ENCODE measurements around the gene XRCC1.
A peak's percentile ranks its signal among the peaks of the same experiment; 100 is the strongest.

XRCC1 gene

DNA sequence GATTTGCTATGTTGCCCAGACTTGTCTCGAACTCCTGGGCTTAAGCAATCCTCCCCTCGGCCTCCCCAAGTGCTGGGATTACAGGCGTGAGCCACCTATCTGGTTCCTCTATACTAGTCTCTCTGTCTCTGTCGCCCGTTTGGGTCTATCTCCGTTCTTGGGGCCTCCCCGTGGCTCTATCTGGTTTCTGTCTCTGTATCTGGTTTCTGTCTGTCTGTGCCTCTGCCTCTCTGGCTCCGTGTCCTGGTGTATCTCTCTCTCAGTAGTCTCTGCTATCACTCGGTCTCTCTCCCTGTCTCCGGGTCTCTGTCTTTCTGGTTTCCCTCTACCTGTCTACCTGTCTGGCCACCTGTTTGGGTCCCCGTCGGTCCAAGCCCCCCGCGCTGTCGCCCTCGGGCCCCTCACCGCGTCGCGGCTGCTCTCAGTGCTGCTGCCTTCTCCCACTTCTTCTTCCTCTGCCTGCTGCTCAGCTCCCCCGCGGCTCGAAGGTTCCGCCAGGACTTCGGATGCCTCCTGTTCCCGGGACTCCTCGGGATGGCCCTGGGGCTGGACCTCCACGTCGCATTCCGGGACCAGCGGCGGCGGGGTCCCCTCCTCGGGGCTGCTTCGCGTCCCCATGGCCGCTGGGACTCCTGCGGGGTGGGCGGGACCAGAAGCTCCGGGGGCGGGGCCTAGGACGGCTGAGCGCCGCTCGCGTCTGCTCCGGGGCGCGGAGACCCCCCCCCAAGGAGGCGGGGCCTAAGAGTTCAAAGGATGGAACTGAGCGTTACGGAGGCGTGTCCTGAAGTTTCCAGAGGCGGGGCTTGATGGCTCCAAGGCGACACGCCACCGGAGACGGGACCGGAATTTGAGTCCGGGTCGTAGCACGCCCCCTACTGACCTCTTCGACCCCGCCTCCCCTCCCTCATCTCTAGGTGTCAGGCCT, 71.6 kb downstream of the XRCC1 start (continued):
- TF ChIP-seq OVOL3 (tag by site-specific recombination; IDR thresholded peaks at IDR 0.05) (no peak), ZNF473 (tag by site-specific recombination; IDR thresholded peaks at IDR 0.05) (no peak), ZNF138 (tag by site-specific recombination; IDR thresholded peaks at IDR 0.05; ENCODE audit: borderline replicate concordance) (no peak), ZNF76 (tag by site-specific recombination; IDR thresholded peaks at IDR 0.05; ENCODE audit: borderline replicate concordance, low read depth) (peak; percentile 60; the same call in 1 of the 2 replicates), ZNF155 (tag by site-specific recombination; IDR thresholded peaks at IDR 0.05) (no peak), ZNF184 (tag by site-specific recombination; IDR thresholded peaks at IDR 0.05) (no peak), ZNF529 (tag by site-specific recombination; IDR thresholded peaks at IDR 0.05; ENCODE audit: insufficient replicate concordance) (no peak), ZNF311 (tag by site-specific recombination; IDR thresholded peaks at IDR 0.05; ENCODE audit: borderline replicate concordance) (no peak), ZNF239 (tag by site-specific recombination; IDR thresholded peaks at IDR 0.05) (peak; percentile 65), ZNF157 (tag by site-specific recombination; IDR thresholded peaks at IDR 0.05) (no peak), KLF8 (tag by site-specific recombination; IDR thresholded peaks at IDR 0.05) (peak; percentile 43; the same call in 1 of the 2 replicates), ZSCAN23 (tag by site-specific recombination; IDR thresholded peaks at IDR 0.05) (no peak), ZNF785 (tag by site-specific recombination; IDR thresholded peaks at IDR 0.05) (no peak; the same call in 1 of the 2 replicates), GLI4 (tag by site-specific recombination; IDR thresholded peaks at IDR 0.05) (no peak), ZNF701 (tag by site-specific recombination; IDR thresholded peaks at IDR 0.05) (no peak), RBAK (tag by site-specific recombination; IDR thresholded peaks at IDR 0.05) (no peak), IKZF3 (tag by site-specific recombination; IDR thresholded peaks at IDR 0.05) (peak; percentile 56; the same call in 1 of the 2 replicates), SP3 (tag by site-specific recombination; IDR thresholded peaks at IDR 0.05) (peak; percentile 97), BCL11B (tag by site-specific recombination; IDR thresholded peaks at IDR 0.05; ENCODE audit: low read depth) (no peak; the same call in 1 of the 2 replicates), YY2 (tag by site-specific recombination; IDR thresholded peaks at IDR 0.05) (0 out of 2 replicates have a peak, but pooled peaks have one; percentile 61), ZNF174 (tag by site-specific recombination; IDR thresholded peaks at IDR 0.05) (no peak), ZNF777 (tag by site-specific recombination; IDR thresholded peaks at IDR 0.05; ENCODE audit: borderline replicate concordance) (peak; percentile 100)
- TF ChIP-seq, protein P1, sequence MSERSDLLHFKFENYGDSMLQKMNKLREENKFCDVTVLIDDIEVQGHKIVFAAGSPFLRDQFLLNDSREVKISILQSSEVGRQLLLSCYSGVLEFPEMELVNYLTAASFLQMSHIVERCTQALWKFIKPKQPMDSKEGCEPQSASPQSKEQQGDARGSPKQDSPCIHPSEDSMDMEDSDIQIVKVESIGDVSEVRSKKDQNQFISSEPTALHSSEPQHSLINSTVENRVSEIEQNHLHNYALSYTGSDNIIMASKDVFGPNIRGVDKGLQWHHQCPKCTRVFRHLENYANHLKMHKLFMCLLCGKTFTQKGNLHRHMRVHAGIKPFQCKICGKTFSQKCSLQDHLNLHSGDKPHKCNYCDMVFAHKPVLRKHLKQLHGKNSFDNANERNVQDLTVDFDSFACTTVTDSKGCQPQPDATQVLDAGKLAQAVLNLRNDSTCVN (tag by site-specific recombination; optimal IDR thresholded peaks at IDR 0.05), result no peak
- TF ChIP-seq, protein P2, sequence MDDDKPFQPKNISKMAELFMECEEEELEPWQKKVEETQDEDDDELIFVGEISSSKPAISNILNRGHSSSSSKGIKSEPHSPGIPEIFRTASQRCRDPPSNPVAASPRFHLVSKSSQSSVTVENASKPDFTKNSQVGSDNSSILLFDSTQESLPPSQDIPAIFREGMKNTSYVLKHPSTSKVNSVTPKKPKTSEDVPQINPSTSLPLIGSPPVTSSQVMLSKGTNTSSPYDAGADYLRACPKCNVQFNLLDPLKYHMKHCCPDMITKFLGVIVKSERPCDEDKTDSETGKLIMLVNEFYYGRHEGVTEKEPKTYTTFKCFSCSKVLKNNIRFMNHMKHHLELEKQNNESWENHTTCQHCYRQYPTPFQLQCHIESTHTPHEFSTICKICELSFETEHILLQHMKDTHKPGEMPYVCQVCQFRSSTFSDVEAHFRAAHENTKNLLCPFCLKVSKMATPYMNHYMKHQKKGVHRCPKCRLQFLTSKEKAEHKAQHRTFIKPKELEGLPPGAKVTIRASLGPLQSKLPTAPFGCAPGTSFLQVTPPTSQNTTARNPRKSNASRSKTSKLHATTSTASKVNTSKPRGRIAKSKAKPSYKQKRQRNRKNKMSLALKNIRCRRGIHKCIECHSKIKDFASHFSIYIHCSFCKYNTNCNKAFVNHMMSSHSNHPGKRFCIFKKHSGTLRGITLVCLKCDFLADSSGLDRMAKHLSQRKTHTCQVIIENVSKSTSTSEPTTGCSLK (tag by site-specific recombination; IDR thresholded peaks at IDR 0.05), result no peak
- TF ChIP-seq, protein P3, sequence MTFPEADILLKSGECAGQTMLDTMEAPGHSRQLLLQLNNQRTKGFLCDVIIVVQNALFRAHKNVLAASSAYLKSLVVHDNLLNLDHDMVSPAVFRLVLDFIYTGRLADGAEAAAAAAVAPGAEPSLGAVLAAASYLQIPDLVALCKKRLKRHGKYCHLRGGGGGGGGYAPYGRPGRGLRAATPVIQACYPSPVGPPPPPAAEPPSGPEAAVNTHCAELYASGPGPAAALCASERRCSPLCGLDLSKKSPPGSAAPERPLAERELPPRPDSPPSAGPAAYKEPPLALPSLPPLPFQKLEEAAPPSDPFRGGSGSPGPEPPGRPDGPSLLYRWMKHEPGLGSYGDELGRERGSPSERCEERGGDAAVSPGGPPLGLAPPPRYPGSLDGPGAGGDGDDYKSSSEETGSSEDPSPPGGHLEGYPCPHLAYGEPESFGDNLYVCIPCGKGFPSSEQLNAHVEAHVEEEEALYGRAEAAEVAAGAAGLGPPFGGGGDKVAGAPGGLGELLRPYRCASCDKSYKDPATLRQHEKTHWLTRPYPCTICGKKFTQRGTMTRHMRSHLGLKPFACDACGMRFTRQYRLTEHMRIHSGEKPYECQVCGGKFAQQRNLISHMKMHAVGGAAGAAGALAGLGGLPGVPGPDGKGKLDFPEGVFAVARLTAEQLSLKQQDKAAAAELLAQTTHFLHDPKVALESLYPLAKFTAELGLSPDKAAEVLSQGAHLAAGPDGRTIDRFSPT (tag by site-specific recombination; IDR thresholded peaks at IDR 0.05), result no peak
- TF ChIP-seq, protein P4, sequence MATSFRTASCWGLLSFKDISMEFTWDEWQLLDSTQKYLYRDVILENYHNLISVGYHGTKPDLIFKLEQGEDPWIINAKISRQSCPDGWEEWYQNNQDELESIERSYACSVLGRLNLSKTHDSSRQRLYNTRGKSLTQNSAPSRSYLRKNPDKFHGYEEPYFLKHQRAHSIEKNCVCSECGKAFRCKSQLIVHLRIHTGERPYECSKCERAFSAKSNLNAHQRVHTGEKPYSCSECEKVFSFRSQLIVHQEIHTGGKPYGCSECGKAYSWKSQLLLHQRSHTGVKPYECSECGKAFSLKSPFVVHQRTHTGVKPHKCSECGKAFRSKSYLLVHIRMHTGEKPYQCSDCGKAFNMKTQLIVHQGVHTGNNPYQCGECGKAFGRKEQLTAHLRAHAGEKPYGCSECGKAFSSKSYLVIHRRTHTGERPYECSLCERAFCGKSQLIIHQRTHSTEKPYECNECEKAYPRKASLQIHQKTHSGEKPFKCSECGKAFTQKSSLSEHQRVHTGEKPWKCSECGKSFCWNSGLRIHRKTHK (tag by site-specific recombination; IDR thresholded peaks at IDR 0.05), result no peak
- TF ChIP-seq, protein P5, sequence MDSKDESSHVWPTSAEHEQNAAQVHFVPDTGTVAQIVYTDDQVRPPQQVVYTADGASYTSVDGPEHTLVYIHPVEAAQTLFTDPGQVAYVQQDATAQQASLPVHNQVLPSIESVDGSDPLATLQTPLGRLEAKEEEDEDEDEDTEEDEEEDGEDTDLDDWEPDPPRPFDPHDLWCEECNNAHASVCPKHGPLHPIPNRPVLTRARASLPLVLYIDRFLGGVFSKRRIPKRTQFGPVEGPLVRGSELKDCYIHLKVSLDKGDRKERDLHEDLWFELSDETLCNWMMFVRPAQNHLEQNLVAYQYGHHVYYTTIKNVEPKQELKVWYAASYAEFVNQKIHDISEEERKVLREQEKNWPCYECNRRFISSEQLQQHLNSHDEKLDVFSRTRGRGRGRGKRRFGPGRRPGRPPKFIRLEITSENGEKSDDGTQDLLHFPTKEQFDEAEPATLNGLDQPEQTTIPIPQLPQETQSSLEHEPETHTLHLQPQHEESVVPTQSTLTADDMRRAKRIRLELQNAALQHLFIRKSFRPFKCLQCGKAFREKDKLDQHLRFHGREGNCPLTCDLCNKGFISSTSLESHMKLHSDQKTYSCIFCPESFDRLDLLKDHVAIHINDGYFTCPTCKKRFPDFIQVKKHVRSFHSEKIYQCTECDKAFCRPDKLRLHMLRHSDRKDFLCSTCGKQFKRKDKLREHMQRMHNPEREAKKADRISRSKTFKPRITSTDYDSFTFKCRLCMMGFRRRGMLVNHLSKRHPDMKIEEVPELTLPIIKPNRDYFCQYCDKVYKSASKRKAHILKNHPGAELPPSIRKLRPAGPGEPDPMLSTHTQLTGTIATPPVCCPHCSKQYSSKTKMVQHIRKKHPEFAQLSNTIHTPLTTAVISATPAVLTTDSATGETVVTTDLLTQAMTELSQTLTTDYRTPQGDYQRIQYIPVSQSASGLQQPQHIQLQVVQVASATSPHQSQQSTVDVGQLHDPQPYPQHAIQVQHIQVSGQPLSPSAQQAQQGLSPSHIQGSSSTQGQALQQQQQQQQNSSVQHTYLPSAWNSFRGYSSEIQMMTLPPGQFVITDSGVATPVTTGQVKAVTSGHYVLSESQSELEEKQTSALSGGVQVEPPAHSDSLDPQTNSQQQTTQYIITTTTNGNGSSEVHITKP (tag by site-specific recombination; IDR thresholded peaks at IDR 0.05), result no peak; the same call in 1 of the 2 replicates

All from HEK293 (cell line).